Endothelial cell of hepatic sinusoid (primary cell): ENCODE data around the gene RMDN2.

Experiments used
- in situ Hi-C: cut with HindIII; loops from 2 replicates; pipeline ENCODE4 v1.10.0; 2017; ENCODE audit warnings: low sequenced_read_pairs

The RMDN2 gene

DNA sequence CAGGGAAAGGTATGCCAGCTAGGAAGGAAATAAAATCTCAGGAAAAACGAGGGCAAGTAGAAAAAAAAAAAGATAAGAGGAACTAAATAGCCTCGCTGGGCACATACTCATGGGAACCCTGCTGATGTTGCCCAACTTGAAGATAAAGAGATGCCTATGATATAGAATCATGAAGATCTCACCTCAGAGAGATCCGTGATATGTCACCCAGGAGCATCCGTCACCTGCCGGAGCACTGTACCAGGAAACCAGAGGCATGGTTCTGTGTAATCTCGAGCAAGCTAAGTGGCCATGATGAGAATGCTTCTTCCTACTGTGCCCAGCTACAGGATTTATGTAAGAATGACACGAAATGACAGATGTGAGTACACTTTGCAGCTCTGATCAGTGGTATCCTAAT, 110.9 kb downstream of the RMDN2 start:
- in situ Hi-C loops, result no loop called here

DNA sequence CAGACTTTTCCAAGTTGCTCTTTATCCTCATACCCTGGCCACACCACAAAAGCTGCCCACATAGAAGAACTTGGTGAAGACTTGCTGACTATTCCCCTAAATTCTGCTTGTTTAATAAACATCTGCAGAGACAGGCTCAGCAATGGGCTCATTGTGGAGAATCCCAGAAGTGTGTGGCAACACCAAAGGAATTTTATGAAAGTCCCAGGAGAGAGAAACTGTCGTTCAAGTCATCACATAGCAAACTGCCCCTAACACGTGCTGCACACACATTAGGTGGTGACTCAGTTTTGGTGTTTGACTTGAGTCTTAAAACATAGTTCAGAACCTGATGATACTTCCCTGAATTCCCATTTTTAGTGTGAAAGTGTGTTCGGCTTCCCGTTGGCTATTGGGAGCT, 112.2 kb downstream of the RMDN2 start:
- in situ Hi-C loops, result no loop called here

DNA sequence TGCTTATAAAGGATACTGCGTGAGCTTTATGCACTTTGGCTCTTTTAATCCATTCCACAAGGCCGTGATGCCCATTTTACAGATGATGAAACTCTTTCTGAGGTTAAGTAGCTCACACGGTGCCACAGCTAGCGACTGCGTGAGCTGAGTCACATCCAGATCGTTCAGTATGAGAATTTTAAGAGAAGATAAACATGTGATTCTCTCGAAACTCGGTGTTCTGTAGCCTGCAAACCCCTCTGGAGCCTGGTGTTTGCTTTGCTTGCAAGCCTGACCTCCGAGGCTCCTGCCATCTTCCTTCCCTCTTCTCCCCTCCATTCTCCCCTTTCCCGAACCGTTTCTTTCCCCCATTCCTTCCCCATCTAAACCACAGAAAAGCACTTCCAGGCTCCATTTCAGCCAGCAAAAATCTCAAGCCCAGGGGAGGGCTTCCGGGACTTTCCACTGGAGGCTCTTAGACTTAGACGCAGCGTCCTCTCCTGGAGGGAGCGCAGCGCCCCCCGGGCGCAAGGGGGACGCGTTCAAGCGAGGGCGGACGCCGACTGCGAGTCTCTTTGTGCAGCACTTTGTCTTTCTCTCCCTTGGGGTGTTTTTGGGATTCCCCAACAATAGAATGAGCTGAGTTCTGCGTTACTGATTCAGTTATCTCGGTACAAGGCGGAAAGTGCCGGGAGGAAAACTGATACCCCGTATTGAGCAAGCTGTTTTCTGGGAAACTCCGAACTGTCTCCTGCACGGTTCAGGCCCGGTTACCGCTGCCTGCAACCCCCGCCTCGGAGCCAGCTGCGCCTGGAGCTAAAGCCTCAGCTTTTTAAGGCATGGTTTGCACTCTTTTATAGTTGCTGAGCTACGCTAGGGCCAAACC, 112.9 kb downstream of the RMDN2 start:
- in situ Hi-C loops, result no loop called here

DNA sequence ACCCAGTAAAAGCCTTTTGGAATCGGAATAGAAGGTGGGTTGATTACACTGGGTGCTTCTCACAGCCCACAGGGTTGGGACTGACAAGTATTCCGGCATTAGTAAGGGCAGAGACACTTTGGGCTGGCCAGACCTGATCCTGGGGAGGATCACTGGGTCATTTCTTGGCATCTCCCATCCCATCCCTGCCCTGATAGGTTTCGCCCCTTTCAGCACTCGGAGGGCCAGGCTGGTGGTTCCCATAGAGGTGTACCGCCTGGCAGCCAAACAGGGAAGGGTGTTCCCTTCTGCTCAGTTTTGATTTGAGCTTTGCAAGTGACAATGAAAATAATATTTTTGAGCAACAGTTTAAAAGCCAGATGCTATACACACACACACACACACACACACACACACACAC, 113.6 kb downstream of the RMDN2 start:
- in situ Hi-C loops, result no loop called here

DNA sequence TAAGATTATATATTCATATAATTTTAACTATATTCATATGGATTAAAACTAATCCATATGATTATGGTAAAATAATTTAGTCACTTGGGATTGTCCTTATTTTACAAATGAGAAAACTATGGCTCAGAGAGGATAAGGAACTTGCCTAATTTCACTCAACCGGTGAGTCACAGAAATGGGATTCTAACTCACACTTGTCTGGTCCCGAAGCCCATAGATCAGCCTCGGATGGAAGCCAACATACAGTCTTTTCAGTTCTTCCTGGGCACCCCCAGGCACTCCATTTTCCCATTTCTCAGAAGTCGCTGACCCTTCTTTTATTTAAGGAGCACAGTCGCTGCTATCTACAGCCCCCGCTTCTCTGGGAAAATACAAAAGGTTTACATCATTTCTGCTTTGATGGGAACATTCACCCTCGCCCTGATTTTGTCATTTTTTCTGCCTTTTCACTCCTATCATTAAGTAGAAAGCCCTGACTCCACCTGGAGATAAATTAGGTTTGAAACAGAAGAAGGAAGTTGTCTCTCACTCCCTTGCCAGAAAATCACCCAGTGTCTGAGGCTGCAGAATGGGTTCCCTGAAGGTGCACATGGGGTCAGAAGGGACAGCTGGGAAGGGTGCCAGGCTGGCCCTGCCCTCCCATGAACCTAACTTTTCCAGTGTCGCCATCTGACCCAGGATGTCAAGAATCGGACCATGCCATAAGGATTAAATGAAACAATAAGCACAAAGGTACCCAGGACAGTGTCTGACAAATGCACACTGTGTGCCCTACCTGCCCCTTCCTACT, 114.2 kb downstream of the RMDN2 start:
- in situ Hi-C loops, result no loop called here

DNA sequence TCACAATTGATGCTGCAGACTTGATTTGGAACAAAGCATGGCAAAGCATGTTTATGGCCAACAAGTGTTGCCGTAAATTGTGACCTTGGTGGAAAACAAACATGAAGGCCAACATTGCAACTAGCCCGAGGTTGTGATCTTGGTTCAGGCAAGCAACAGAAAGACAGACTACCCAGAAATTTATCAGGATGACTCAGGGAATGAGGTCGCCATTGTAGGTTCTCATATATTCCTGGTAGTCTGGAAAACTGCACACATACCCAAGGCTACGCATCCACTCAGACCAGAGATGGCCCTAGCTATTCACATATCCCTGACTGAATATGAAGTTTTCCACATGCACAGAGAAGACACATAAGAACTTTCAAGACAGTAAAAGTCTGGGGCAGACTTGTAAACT, 120.7 kb downstream of the RMDN2 start:
- in situ Hi-C loops, result no loop called here

DNA sequence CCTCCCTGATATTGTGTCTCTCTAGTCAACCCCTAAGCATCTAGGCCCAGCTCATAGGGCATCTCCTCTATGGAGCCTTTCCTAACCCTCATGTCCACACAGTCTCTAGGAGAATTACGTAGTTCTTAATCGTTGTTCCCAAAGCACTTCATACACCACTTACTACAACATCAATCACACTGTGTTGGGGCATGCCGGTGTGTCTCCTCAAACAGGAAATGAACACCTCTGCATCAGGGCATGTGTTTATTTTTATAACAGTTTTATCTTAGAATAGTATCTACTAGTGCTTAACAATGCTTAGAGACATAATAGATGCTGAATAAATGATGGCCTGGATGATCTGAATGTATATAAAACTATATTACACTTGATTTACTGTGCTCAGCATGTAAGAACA, 131.1 kb downstream of the RMDN2 start:
- in situ Hi-C loops, result no loop called here

DNA sequence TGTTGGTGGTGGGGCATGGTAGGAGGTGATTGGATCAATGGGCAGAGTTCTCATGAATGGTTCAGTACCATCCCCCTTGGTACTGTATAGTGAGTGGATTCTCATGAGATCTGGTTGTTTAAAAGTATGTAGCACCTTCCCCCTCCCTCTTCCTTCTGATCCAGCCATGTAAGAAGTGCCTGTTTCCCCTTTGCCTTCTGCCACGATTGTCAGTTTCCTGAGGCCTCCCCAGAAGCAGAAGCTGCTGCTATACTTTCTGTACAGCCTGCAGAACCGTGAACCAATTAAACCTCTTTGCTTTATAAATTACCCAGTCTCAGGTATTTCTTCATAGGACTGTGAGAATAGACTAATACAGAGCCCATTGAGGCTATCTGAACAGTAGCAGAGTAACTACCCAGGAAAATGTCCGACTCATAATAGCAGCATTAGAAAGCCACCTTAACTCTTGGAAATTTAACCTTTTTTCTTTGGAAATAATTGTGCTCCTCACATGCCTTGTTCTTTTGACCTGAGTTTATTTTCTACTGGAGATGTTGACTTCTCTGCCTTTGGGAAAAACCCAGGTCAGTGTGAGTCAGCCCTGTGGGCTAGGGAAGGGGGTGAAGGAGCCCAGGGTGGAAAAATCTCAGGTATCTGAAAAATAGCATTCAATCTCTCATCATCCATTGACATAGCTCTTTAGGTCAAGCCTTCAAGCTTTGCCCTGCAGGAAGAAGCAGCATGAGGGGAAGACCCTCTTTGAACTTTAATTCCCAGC, 132.7 kb downstream of the RMDN2 start:
- in situ Hi-C loops, result no loop called here

DNA sequence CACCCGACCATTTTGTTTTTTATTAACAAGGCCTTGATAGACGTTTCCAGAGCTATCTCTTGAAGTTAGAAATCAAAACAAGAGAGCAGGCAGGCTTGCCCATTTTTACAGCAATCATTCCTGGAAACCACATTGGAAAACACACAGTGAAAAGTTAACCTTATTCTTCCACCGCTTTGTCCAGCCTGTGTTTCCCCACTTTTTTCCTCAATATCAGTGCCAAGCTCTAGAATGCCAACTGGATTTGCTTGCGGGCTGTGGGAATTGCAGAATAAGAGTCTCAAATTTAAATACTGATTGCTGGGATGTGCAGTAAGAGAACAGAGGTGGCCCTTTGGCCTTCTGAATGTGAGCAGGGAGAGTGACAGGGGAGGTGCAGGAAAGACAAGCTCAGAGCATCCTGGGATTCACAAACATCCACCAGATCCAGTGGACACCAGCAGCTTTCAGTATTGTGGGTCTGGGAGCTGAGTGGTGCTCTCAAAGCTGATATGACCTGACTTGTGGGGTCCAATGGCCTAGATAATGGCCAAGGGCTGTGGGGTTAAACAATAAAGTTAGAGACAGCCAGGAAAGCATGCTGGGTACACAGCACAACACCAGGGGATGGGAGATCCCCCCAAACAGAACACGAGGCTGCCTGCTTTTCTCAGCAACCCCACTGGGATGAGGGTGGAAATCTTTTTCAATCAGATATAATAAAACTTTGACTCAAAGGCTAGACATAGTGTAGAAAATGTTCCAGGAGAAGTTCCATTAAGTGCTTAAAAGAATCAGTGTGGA, 135.3 kb downstream of the RMDN2 start:
- in situ Hi-C loops, result no loop called here

DNA sequence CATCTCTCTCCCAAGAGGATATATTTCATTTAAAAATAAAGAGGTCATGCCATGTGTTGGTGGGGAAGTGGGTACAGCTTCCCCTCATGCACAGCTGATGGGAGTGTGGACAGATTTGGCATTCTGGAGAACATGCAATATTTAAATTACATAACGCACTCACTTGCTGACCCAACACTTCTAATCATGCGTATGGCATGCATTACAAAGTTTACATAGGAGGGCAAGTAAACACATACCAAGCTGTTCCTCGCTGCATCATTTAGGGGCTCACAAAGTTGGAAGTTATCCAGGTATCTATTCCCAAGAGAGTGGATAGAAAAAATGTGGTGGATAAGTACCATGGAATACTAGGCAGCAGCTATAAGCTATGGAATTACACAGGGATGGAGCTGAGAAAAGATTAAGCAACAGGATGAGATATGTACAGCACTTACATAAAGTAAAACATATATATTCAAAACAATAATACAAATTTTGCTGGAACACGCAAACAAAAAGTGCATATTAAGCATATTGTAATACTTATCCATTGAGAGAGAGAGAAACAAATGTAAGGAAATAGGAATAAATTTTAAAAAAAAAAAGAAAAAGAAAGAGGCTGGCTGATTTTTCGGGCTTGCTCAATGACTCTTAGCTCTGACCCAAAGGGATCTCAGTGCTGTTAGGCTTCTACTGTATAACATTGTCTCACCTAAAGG, 139.9 kb downstream of the RMDN2 start:
- in situ Hi-C loops, result loop anchor here (5.0 kb wide), 1 partner anchor 52 kb away; no protein-coding TSS in a partner anchor

DNA sequence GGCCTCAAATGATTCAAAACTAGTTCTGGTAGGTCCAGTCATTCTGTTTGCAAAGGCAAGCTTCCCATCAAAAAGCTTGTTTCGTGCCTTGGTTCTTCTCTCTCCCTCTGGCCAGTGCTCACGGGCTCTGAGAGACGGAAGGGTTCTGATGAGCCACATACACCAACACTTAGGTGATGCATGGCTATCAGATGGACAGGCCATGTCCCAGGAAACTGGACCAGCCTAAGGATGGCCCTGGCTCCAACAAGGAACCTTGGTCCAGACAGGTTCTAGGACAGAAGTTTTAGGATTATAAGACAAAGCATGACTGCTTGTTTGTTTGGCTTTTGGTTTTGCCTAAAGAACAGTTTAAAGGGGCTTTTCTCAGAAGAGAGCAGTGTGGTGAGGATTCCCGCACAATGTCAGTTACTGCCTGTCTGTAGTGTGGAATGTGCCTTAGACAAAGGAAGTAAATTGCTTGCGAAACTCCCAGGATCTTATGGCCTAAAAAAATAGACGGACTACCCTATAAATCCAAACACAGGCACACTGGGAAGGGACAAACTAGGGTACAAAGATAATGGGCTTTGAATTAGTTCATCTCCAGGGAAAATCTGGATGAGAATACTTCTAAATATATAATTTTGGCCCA, 140.5 kb downstream of the RMDN2 start:
- in situ Hi-C loops, result loop anchor here (5.0 kb wide), 1 partner anchor 52 kb away; no protein-coding TSS in a partner anchor

DNA sequence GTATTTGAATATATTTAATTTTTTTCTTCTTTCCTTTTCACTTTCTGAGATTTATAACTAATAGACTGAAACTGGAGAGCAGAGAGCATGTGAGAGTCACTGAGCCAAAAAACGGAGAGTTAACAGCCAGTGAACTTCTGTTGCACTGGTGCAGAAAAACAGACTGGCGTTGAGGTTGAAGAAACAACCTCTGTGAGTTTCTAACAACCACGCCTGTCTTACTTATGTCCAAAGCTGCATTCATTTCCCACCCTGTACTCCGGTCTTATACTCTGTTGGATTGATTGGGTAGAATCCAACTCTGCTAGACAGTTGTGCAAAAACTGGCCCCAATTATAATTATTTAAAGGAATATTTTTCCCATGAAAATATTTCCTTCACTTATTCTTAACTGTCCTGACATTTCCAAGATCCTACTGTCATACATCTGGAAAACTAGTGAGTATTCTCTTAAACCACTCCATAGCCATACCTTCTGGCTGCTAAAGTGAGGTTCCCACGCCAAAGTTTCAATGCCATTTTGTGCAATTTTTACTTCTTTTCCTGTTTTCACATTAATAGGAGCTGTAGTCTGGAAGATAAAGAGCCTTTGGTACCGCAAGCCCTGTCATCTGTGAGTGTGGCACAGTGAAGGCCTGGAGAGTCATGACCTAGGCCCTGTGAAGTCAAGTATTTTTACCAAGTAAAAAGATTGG, 141.5 kb downstream of the RMDN2 start:
- in situ Hi-C loops, result loop anchor here (5.0 kb wide), 1 partner anchor 51 kb away; no protein-coding TSS in a partner anchor
